GM21529 (cell line): ENCODE data around the gene NGFR.

Source experiments
- ATAC-seq: cut with Tn5 transposase; IDR thresholded peaks from one replicate; pipeline ENCODE4 v1.9.1; 2021; ENCODE audit not compliant: unreplicated experiment

Gene NGFR

DNA sequence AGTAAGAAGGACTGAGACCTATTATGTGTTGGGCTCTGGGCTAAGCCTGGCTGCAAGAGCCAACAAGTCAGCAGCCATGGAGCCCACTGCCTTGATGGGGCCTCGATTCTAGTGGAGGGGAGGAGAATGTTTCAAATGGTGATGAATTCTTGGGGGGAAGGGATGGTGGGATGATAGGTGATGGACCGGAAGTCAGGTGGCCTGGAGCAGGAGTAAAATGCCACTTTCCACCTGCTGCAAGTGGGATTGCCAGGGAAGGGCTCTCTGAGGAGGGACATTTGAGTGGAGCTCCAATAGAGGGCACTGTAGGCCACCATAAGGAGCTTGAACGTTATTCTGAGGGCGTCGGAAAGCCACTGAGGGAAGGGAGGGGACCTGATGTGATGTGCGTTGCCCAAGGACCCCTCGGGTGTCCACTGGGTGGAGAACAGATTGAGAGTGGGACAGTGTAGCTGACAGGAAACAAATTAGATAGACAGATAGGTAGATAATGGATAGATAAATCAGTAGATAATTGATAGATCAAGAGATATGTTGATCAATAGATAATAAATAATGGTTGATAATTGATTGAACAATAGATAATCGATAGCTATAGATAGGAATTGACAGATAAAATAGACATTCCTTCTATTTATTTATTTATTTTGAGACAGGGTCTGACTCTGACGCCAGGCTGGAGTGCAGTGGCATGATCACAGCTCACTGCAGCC, 62.4 kb downstream of the NGFR start:
- no peak for ATAC-seq
